Activated naive CD4-positive, alpha-beta T cell treated with anti-CD3 and anti-CD28 coated beads, Interleukin-2, amount 10 ng/mL, durations not matched to agents 7 days and 5 days (primary cell): ENCODE results near the gene SGF29.
"Not testable (repeated sequence)": the region's sequence is repeated elsewhere in the genome, so short reads cannot be mapped to it uniquely, and the experiment has no call there.

ENCODE experiments used
- CTCF ChIA-PET: fragments of 350-600 bp; sonication (Branson Sonifier 250); formaldehyde crosslinking; loops from one replicate; lab custom pipeline; 2021; ENCODE audit warnings: antibody characterized with exemption; lab: Charles Lee
- DNase-seq: peaks from one replicate; pipeline ENCODE4 v3.0.0-alpha.2; 2020
- H3K27ac Mint-ChIP-seq: one replicate; pipeline ENCODE4 v1.8.0; 2021; ENCODE audit warnings: mild to moderate bottlenecking, moderate library complexity, mixed read lengths
- H3K27me3 Mint-ChIP-seq: one replicate; pipeline ENCODE4 v1.8.0; 2021; ENCODE audit warnings: mild to moderate bottlenecking, mixed read lengths
- H3K36me3 Mint-ChIP-seq: one replicate; pipeline ENCODE4 v1.8.0; 2021; ENCODE audit warnings: mixed read lengths
- H3K4me1 Mint-ChIP-seq: one replicate; pipeline ENCODE4 v1.8.0; 2021; ENCODE audit warnings: mixed read lengths
- H3K4me3 Mint-ChIP-seq: one replicate; pipeline ENCODE4 v1.8.0; 2021; ENCODE audit warnings: mild to moderate bottlenecking, moderate library complexity, mixed read lengths
- H3K9me3 Mint-ChIP-seq: one replicate; pipeline ENCODE4 v1.8.0; 2021; ENCODE audit warnings: mixed read lengths

SGF29 gene

GRCh38 chr16:28603381-28604185 lies 49.9 kb downstream of the SGF29 start:
- CTCF ChIA-PET: no interaction called here
- no peak for DNase-seq

GRCh38 chr16:28604186-28604565 lies 50.5 kb downstream of the SGF29 start:
- Mint-ChIP-seq H3K9me3 (no peaks in the 10 kb centered on the region), H3K27me3 (no peaks in the 10 kb centered on the region), H3K36me3 (no peaks in the 10 kb centered on the region), H3K27ac (no peak overlapping the region), H3K4me3 (no peak overlapping the region), H3K4me1 (no peaks in the 10 kb centered on the region)
- CTCF ChIA-PET: no interaction called here
- DNase-seq: no peak

More at GRCh38 chr16:28603381-28604185, 49.9 kb downstream of the SGF29 start:
- H3K9me3 Mint-ChIP-seq: no peaks in the 10 kb centered on the region
- H3K4me3 Mint-ChIP-seq: no peak overlapping the region
- no peaks in the 10 kb centered on the region for H3K27me3 Mint-ChIP-seq
- H3K4me1 Mint-ChIP-seq: no peaks in the 10 kb centered on the region
- H3K36me3 Mint-ChIP-seq: no peaks in the 10 kb centered on the region
- H3K27ac Mint-ChIP-seq: no peak overlapping the region

DNA sequence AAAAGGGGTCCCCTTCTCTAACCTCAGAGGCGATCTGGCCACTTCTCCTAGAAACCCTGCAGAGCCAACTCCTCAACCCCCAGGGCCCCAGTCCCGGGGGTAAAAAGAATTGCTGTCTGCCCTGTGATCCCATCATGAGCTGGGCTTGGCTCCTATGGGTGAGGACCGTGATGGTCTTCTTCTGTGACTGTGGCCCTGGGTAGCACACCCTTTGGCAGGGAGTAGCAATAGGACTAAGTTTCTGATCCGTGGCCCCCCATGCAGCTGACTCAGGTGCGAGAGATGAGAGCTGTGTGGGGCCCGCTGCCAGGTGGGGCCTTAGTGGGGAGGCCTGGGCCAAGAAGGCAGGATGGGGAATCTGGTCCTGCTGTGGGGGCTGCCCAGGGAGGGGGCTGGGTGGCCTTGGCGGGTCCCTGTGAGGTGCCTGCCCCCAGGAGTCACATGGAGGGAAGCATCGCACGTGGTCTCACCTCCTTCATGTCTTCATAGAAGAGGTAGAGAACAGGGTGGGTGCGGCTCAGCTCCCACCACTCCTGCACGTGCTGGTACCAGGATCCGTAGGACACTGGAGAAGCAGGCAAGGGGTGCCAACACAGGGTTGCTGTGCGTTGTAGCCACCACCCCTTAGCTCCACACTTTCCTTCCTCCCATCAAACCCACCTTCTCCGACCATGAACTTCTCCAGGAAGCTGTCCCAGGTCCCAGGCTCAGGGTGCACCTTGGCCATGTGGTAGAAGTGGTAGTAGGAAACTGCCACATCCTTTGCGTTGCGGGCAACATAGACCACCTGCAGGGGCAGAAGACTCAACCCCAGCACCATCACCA lies 52.8 kb downstream of the SGF29 start:
- no peaks in the 10 kb centered on the region for H3K9me3 Mint-ChIP-seq
- H3K27ac Mint-ChIP-seq: peak overlapping the region; percentile 37
- H3K27me3 Mint-ChIP-seq: no peaks in the 10 kb centered on the region
- no peak for DNase-seq
- peaks cover 20% of the 10 kb centered on the region for H3K4me1 Mint-ChIP-seq
- CTCF ChIA-PET: no interaction called here
- no peak overlapping the region for H3K4me3 Mint-ChIP-seq
- no peaks in the 10 kb centered on the region for H3K36me3 Mint-ChIP-seq

DNA sequence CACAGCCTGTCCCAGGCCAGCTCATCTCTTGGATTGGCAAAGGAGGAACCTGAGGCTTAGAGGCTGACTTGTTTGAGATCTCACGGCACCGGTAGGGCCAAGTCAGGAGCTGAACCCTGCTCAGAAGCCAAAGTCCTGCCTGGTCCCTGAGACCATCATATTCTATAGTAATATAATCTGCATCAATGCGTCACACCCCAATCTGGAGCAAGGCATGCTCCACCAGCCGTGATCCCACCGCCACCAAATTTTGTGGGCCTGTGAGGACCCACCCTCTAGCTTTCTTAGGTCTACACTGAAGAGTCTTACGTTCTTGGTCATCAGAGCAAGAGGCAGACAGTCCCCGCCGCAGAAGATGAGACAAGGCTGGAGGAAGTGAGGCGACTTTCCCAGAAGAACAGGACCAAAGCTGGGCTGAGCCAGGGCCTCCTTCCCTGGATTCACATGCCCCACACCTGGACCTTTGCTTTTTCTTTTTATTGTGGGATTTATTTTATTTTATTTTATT lies 53.5 kb downstream of the SGF29 start:
- peaks cover 20% of the 10 kb centered on the region for H3K4me1 Mint-ChIP-seq
- DNase-seq: no peak
- no peak overlapping the region for H3K4me3 Mint-ChIP-seq
- CTCF ChIA-PET: no interaction called here
- no peak overlapping the region for H3K27ac Mint-ChIP-seq
- H3K36me3 Mint-ChIP-seq: no peaks in the 10 kb centered on the region
- H3K9me3 Mint-ChIP-seq: no peaks in the 10 kb centered on the region
- no peaks in the 10 kb centered on the region for H3K27me3 Mint-ChIP-seq

GRCh38 chr16:28607681-28608495 lies 54.2 kb downstream of the SGF29 start:
- H3K4me1 Mint-ChIP-seq: peaks cover 20% of the 10 kb centered on the region
- DNase-seq, H3K4me3 Mint-ChIP-seq, CTCF ChIA-PET, H3K9me3 Mint-ChIP-seq, H3K27me3 Mint-ChIP-seq, H3K27ac Mint-ChIP-seq, H3K36me3 Mint-ChIP-seq: not testable (repeated sequence)

DNA sequence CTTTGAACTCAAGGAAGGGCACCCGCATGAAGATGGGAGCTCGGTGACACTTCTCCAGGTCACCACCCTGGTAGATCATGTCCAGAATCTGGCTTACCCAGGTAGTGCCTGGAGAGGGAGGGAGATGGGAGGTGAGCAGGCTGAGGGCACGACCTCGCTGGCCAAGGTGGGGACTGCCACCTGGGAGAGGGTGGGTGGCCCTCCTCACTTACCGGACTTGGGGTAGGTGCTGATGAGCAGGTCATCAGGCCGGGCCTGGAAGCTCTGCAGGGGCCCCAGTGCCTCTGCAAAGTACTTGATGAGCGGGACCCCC lies 54.7 kb downstream of the SGF29 start:
- CTCF ChIA-PET, H3K27ac Mint-ChIP-seq, H3K9me3 Mint-ChIP-seq, H3K36me3 Mint-ChIP-seq, H3K27me3 Mint-ChIP-seq, H3K4me3 Mint-ChIP-seq, DNase-seq: not testable (repeated sequence)
- H3K4me1 Mint-ChIP-seq: peaks cover 20% of the 10 kb centered on the region

DNA sequence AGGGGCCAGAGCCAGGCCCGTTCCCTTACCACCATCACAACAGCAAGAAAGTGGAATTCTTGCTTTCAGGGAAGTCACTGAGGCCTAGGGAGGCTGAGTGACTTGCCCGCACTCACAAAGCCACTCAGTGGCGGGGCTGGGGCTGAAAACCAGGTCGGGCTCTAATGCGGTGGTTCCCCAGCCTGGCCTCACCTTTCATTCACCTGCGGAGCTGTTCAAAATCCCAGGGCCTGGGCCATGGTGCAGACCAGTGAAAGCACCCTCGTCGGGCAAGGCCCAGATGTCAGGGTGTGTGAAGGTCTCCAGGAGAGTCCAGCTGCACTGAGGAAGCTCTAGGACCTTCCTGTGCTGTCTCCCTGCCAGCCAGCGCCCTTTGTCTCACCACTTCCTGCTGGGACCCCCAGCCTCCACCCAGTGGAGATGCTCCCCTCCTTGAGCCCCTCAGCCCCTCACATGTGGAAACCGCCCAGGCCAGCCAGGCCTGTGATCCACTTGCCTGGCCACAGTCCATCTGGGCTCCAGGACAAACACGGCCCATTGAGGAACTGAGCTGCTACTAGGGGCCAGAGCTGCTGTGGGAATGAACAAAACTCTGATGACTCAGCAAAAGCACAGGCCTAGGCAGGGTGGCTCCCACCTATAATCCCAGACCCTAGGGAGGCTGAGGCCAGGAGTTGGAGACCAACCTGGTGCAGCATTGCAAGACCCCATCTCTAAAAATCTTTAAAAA lies 55.3 kb downstream of the SGF29 start:
- H3K9me3 Mint-ChIP-seq, H3K27ac Mint-ChIP-seq, H3K36me3 Mint-ChIP-seq, DNase-seq, CTCF ChIA-PET, H3K27me3 Mint-ChIP-seq, H3K4me3 Mint-ChIP-seq: not testable (repeated sequence)
- H3K4me1 Mint-ChIP-seq: peaks cover 20% of the 10 kb centered on the region

DNA sequence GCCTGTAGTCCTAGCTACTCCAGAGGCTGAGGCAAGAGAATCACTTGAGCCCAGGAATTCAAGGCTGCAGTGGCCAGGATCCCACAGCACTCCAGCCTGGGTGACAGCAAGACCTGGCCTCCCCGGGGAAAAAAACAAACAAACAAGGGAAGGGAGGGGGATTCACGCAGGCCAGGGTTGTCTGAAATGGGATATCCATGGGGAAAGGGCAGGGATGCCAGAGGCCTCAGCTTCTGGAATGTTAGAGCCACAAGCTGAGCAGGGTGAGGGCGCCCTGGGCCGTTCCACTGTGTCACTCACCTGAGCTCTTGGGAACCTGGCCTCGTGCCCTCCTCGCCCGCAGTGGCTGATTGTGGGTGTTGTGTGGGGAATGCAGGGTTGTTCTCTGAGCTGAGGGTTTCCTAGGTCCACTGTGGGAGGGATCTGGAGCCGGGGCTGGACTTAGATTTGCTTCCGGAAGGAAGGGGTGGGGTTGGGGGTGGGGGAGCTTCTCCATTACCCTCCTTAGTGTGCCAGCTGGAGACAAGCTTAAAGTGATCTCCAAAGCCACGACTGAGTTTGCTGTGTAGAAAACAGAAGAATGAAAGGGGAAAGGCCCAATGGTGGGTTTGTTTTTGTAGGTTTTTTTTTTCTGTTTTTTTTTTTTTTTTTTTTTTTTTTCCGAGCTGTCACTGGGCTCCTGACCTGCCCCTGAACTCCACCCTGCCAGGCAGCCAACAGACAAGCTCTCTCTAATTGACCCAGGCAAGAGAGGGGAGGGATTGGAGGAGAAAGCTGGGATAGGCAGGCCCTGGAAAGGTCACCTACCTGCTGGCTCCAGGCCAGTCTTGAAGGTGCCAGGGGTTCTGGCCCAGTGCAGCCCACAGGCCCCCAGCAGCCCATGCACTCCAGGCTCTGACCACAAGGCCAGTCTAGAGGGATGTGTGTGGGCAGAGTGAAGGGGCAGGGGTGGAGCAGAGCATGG lies 56.2 kb downstream of the SGF29 start, which contains the start of gene SULT1A1:
Gene SULT1A1, minus strand, starts transcription at position 414 of the 964 bp plus-strand sequence. CDS start 1,189 bp downstream, outside the sequence.
- DNase-seq: no peak
- Mint-ChIP-seq H3K4me1 (peaks cover 20% of the 10 kb centered on the region), H3K27ac (peak within 1 kb of the TSS; percentile 10), H3K9me3 (no peaks in the 10 kb centered on the region), H3K27me3 (no peaks in the 10 kb centered on the region), H3K4me3 (peak within 1 kb of the TSS; percentile 23), H3K36me3 (no peaks in the 10 kb centered on the region)
- CTCF ChIA-PET: no interaction called here

- no peak overlapping the region for H3K4me3 Mint-ChIP-seq
- H3K27ac Mint-ChIP-seq: peak overlapping the region; percentile 10
- H3K36me3 Mint-ChIP-seq: no peaks in the 10 kb centered on the region
- no peak for DNase-seq
- H3K27me3 Mint-ChIP-seq: no peaks in the 10 kb centered on the region
- no peaks in the 10 kb centered on the region for H3K9me3 Mint-ChIP-seq
- peaks cover 20% of the 10 kb centered on the region for H3K4me1 Mint-ChIP-seq
- CTCF ChIA-PET: no interaction called here
These were observed 57.0 kb downstream of the SGF29 start for GRCh38 chr16:28610595-28611191.

- H3K27ac Mint-ChIP-seq, H3K27me3 Mint-ChIP-seq, H3K4me3 Mint-ChIP-seq, CTCF ChIA-PET, H3K9me3 Mint-ChIP-seq, H3K36me3 Mint-ChIP-seq, DNase-seq: not testable (repeated sequence)
- peaks cover 20% of the 10 kb centered on the region for H3K4me1 Mint-ChIP-seq
These were observed 58.9 kb downstream of the SGF29 start for GRCh38 chr16:28612359-28613280.

DNA sequence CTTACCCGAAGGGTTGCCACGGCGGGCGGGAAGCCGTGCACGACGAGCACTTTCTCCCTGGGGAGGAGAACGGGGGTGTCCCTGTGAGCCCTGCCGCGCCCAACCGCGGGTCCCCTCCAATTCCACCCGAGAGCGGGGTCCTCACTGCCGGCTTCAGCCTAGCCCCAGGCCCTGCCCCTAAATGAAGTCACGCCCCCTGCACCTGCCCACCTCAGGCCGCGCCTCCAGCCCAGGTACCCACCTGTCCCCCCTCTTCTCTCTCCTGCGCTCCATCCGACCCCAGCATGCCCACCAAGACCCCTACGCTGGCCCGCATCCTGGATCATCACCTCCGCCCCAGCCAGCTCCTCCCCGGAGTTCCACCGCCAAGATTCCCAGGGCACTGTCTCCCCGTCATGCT lies 60.2 kb downstream of the SGF29 start:
- H3K4me3 Mint-ChIP-seq, H3K9me3 Mint-ChIP-seq, DNase-seq, H3K36me3 Mint-ChIP-seq, H3K27me3 Mint-ChIP-seq, CTCF ChIA-PET, H3K27ac Mint-ChIP-seq: not testable (repeated sequence)
- H3K4me1 Mint-ChIP-seq: peaks cover 20% of the 10 kb centered on the region

DNA sequence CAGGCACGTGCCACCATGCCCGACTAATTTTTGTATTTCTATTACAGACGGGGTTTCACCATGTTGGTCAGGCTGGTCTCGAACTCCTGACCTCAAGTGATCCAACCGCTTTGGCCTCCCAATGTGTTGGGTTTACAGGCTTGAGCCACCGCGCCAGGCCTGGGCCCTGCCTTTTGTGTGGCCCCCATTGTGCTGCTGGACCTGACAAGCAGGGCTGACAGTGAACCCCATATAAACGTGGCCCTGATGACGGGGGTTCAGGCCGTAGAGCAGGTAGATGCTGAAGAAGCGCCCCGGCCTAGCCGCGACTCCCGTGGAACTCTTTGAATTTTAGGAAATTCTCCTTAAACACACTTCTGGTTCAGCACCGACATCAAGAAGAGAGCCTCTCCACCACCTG lies 60.8 kb downstream of the SGF29 start:
- H3K9me3 Mint-ChIP-seq, DNase-seq, H3K27ac Mint-ChIP-seq, H3K36me3 Mint-ChIP-seq, CTCF ChIA-PET, H3K4me3 Mint-ChIP-seq, H3K27me3 Mint-ChIP-seq: not testable (repeated sequence)
- H3K4me1 Mint-ChIP-seq: peaks cover 17% of the 10 kb centered on the region
